Loucy (cell line): ENCODE measurements around the gene PFDN5.

Experiments
- CTCF ChIP-seq: fragments of 200-600 bp; sonication (generic); conservative IDR thresholded peaks from 2 replicates; pipeline ENCODE4 v1.5.1; 2014; ENCODE audit warnings: mild to moderate bottlenecking, antibody characterized with exemption, low read length
- EZH2phosphoT487 ChIP-seq: fragments of 200-600 bp; IDR thresholded peaks from 2 replicates; pipeline ENCODE4 v1.6.1; 2018; ENCODE audit warnings: antibody characterized with exemption, mild to moderate bottlenecking, moderate library complexity, borderline replicate concordance

- TF ChIP-seq CTCF (no peak), EZH2phosphoT487 (no peak)
These were observed 35.3 kb downstream of the PFDN5 start for GRCh38 chr12:53330671-53331070.
